Measurements from ENCODE around the gene CCDC50. TPM values are rescaled to one million over a fixed set of nuclear protein-coding genes. Genes with fewer than 3 reads are reported as not detected.

CCDC50 gene
- total and polyA plus RNA-seq, 10 of the 15 experiments (the other 5 are each of a cell fraction or from before 2014, with no cell fraction given), result 46.7 to 150 (median 125) TPM

- TF ChIP-seq ZNF24 (IDR thresholded peaks at IDR 0.05) (0 out of 2 replicates have a peak, but pooled peaks have one; percentile 12), YBX1 (IDR thresholded peaks at IDR 0.05) (no peak), GABPA (IDR thresholded peaks at IDR 0.05; ENCODE audit: low read depth) (no peak), NR2F1 (conservative IDR thresholded peaks at IDR 0.05) (peak; percentile 62), KLF5 (IDR thresholded peaks at IDR 0.05; ENCODE audit: partially characterized antibody) (peak; percentile 49), ZBTB4 (CRISPR knock-in tag; IDR thresholded peaks at IDR 0.05) (no peak), CBX3 (IDR thresholded peaks at IDR 0.05; ENCODE audit: borderline replicate concordance, low read depth) (no peak), FOS (IDR thresholded peaks at IDR 0.05; ENCODE audit: borderline replicate concordance, extremely low read depth, insufficient read length) (no peak), RCOR1 (conservative IDR thresholded peaks at IDR 0.05; ENCODE audit: low read depth, low read length) (no peak), ZNF622 (IDR thresholded peaks at IDR 0.05) (no peak), IKZF2 (IDR thresholded peaks at IDR 0.05) (peak; percentile 20 to 44; a peak in 2 of 4 replicates), ZZZ3 (IDR thresholded peaks at IDR 0.05; ENCODE audit: control insufficient read depth, insufficient read length, low read depth) (no peak), IRF3 (IDR thresholded peaks at IDR 0.05) (no peak), KDM1A (IDR thresholded peaks at IDR 0.05; ENCODE audit: borderline replicate concordance) (no peak), FOXM1 (IDR thresholded peaks at IDR 0.05; ENCODE audit: low read depth, low read length) (no peak)
Observed at GRCh38 chr3:191328962-191329653, at the start of gene CCDC50 (continued).

Measured in GM12878 (cell line).